Testis (tissue), 3 donors: Measurements from ENCODE around the gene WFIKKN1. TPM values are rescaled to one million over a fixed set of nuclear protein-coding genes. Genes with fewer than 3 reads are reported as not detected.

Experiments used
- DNase-seq: peaks from one replicate; pipeline ENCODE4 v3.0.0-alpha.2; 2019
- H3K27ac ChIP-seq, 2 donors: fragments of 200-600 bp; sonication (generic); one replicate each; pipeline ENCODE4 v1.5.1; 2019
- H3K27me3 ChIP-seq: fragments of 200-600 bp; sonication (generic); one replicate; pipeline ENCODE4 v1.5.1; 2019
- H3K36me3 ChIP-seq: fragments of 200-600 bp; sonication (generic); one replicate; pipeline ENCODE4 v1.5.1; 2017; ENCODE audit warnings: low read depth; ENCODE audit errors: missing control alignments
- H3K4me1 ChIP-seq: fragments of 200-600 bp; sonication (generic); one replicate; pipeline ENCODE4 v1.5.1; 2019
- H3K4me3 ChIP-seq, 2 donors: fragments of 200-600 bp; sonication (generic); one replicate each; pipeline ENCODE4 v1.5.1; 2017 to 2019
- H3K9me3 ChIP-seq: fragments of 200-600 bp; sonication (generic); one replicate; pipeline ENCODE4 v1.5.1; 2017
- POLR2A ChIP-seq: fragments of 450-650 bp; IDR thresholded peaks from one replicate; pipeline ENCODE4 v1.6.1; 2017; ENCODE audit warnings: antibody characterized with exemption, mild to moderate bottlenecking, moderate library complexity
- WGBS, 2 donors: methylation state at CpG; one replicate each; pipeline ENCODE4 v1.1.5; 2018; 5-methylcytosine and 5-hydroxymethylcytosine counted together
- intact Hi-C: fragments of 100-400 bp; cut with DNase I; formaldehyde crosslinking; loops from one replicate; pipeline ENCODE4 v1.15.1; 2023; ENCODE audit warnings: low total_unique reads
- polyA plus RNA-seq: library from polyadenylated mRNA; stranded (reverse); fragments of 350-450 nt; fragmentation: Illumina TruSeq; extraction: RNeasy Lipid Tissue Mini Kit (QIAGEN cat#74804); gene quantifications from one replicate; pipeline ENCODE4 v1.2.3, GENCODE V29; 2014; ENCODE audit warnings: low read depth, low replicate concordance; ENCODE audit not compliant: insufficient read depth
- total RNA-seq, 2 donors: library from RNA; depleted of rRNA; stranded (reverse); fragments of >200 nt; gene quantifications; one replicate each; pipeline ENCODE4 v1.2.3, GENCODE V29; 2016
- TF ChIP-seq, protein P1 (sequence below), 3 experiments: fragments of 450-650 bp in 2 of 3; fragments of 200-600 bp in 1 of 3; sonication (generic) in 1 of 3; IDR thresholded peaks; one replicate each; pipeline ENCODE4 v1.5.1; 2016 to 2019; ENCODE audit warnings: antibody characterized with exemption in 3 of 3, mild to moderate bottlenecking in 2 of 3, moderate library complexity in 1 of 3

The WFIKKN1 gene
- total and polyA plus RNA-seq, 3 donors from 2014 or later: 1.1 to 10.5 (median 3.5) TPM

DNA sequence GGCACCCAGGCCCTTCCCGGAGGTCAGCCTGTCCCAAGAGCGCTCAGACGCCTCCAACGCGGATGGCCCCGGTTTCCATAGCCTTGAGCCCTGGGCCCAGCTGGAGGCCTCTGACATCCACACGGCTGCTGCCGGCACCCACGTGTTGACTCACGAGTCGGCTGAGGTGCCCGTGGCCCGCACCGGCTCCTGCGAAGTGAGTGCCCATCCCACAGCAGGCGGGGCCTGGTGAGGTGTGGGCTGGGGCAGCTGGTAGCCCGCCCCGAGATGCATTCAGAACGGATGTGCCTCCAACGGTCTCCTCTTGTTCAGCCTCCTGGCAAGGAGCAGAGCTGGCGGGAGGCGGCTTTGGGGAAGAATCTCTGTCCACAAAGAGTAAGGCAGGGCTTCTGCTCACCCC, 21.1 kb downstream of the WFIKKN1 start:
- H3K27me3 ChIP-seq: no peaks in the 10 kb centered on the region
- 85 to 88% methylated on average over 3 to 22 of the region's 22 CpGs for WGBS, 2 donors
- H3K9me3 ChIP-seq: no peaks in the 10 kb centered on the region
- H3K4me1 ChIP-seq: peaks cover 19% of the 10 kb centered on the region
- no peak for DNase-seq
- no peaks in the 10 kb centered on the region for H3K36me3 ChIP-seq
- no peak overlapping the region for H3K4me3 ChIP-seq
- intact Hi-C loops: no loop called here
- TF ChIP-seq, protein P1, sequence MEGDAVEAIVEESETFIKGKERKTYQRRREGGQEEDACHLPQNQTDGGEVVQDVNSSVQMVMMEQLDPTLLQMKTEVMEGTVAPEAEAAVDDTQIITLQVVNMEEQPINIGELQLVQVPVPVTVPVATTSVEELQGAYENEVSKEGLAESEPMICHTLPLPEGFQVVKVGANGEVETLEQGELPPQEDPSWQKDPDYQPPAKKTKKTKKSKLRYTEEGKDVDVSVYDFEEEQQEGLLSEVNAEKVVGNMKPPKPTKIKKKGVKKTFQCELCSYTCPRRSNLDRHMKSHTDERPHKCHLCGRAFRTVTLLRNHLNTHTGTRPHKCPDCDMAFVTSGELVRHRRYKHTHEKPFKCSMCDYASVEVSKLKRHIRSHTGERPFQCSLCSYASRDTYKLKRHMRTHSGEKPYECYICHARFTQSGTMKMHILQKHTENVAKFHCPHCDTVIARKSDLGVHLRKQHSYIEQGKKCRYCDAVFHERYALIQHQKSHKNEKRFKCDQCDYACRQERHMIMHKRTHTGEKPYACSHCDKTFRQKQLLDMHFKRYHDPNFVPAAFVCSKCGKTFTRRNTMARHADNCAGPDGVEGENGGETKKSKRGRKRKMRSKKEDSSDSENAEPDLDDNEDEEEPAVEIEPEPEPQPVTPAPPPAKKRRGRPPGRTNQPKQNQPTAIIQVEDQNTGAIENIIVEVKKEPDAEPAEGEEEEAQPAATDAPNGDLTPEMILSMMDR (IDR thresholded peaks at IDR 0.05): no peak
- no peak for TF ChIP-seq POLR2A
- H3K27ac ChIP-seq: no peak overlapping the region

DNA sequence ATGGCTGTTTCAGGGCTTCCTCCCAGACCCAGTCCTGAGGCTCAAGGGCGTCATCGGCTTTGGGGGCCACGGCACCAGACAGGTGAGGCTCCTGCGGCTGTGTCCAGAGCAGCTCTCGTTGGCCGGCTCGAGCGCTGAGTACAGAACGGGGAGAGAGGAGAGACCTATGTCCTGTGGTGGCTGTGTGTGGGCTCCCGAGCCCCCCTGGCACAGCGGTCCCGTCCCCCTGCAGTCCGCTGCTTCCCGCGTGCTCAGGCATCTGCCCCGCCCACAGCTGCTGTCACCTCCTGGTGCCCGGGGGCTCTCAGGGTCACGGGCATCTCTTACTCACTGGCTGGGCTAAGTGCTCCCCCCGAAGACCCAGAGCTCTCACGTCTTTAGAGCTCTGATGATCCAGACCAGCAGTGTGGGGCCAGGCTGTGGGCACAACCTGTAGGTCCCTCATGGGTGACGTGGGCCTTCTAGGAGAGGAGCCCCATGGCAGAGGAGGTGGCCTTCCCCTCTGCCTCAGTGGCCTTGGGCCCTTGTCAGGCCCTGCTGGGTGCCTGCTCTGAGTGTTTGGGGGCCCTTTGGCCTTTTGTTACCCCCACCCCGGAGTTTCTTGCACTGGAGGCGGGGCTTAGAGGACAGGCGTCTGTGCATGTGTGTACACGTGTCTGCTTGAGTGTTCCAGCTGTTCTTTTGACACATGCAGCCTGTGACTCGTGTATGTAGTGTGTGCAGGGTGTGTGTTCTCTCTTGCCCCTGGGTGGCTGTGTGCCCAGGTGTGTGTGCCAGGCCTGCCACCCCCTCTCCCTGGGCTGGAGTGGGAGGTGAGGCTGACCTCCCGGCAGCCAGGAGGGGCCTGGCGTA, 21.9 kb downstream of the WFIKKN1 start:
- H3K27ac ChIP-seq: no peak overlapping the region
- H3K4me3 ChIP-seq: no peak overlapping the region
- H3K4me1 ChIP-seq: peaks cover 17% of the 10 kb centered on the region
- 88 to 91% methylated on average over 6 to 28 of the region's 28 CpGs for WGBS, 2 donors
- no peaks in the 10 kb centered on the region for H3K27me3 ChIP-seq
- no peak for DNase-seq
- H3K36me3 ChIP-seq: no peaks in the 10 kb centered on the region
- TF ChIP-seq, protein P1 (IDR thresholded peaks at IDR 0.05): no peak
- TF ChIP-seq POLR2A: no peak
- intact Hi-C loops: no loop called here
- H3K9me3 ChIP-seq: no peaks in the 10 kb centered on the region

DNA sequence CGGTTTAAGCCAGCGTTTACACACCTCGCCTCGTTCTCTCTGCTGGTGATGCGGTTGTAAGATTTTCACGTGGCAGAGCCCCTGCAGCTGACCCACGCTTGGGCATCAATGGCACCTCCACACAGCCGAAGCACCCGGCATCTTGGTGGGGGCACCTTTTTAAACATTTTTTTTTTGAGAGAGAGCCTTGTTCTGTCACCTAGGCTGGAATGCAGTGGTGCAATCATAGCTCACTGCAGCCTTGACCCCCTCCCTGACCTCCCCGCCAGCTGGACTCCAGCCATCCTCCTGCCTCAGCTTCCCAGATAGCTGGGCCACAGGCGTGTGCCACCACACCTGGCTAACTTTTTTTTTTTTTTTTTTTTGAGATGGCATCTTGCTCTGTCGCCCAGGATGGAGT, 23.2 kb downstream of the WFIKKN1 start:
- intact Hi-C loops: no loop called here
- Histone ChIP-seq H3K27me3 (no peaks in the 10 kb centered on the region), H3K4me3 (no peak overlapping the region), H3K36me3 (no peaks in the 10 kb centered on the region), H3K9me3 (no peaks in the 10 kb centered on the region), H3K4me1 (peaks cover 7% of the 10 kb centered on the region), H3K27ac (no peak overlapping the region)
- TF ChIP-seq, protein P1 (IDR thresholded peaks at IDR 0.05): no peak
- TF ChIP-seq POLR2A: no peak
- 88 to 89% methylated on average over 12 of the region's 12 CpGs for WGBS, 2 donors
- no peak for DNase-seq

DNA sequence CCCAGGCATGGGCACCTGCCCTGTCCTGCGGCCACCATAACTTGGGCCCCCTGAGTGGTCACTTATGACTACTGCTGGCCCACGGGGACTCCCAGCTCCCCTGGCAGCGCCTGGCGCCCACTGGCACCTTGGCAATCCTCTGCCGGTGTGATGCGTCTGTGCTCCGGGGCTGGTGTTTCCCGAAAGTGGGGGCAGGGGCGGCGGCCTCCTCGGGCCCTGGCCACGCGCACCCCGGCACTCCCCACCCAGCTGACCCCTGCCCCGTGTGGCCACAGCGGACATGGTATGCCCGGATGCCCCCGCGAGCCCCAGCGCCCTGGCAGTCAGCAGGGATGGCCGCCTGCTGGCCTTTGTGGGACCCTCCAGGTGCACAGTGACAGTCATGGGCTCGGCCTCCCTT, 26.7 kb downstream of the WFIKKN1 start:
- no peak overlapping the region for H3K4me3 ChIP-seq
- peaks cover 12% of the 10 kb centered on the region for H3K4me1 ChIP-seq
- no peaks in the 10 kb centered on the region for H3K36me3 ChIP-seq
- H3K9me3 ChIP-seq: no peaks in the 10 kb centered on the region
- no peaks in the 10 kb centered on the region for H3K27me3 ChIP-seq
- no peak for DNase-seq
- H3K27ac ChIP-seq: no peak overlapping the region
- WGBS, 2 donors: 94 to 95% methylated on average over 15 of the region's 22 CpGs
- TF ChIP-seq POLR2A: no peak
- TF ChIP-seq, protein P1 (IDR thresholded peaks at IDR 0.05): no peak
- intact Hi-C loops: no loop called here
